Adrenal gland (tissue), 5 donors: ENCODE data around the gene ASB13.

ENCODE experiments used
- POLR2A ChIP-seq, 2 donors: fragments of 450-650 bp; IDR thresholded peaks; one replicate each; pipeline ENCODE4 v1.6.1; 2017; ENCODE audit warnings: antibody characterized with exemption in 2 of 2, mild to moderate bottlenecking in 2 of 2, moderate library complexity in 1 of 2
- TF ChIP-seq, protein P1 (sequence below), 6 experiments: fragments of 450-650 bp in 4 of 6; fragments of 200-600 bp in 2 of 6; sonication (generic) in 1 of 6; IDR thresholded peaks; 1 replicate in 5 of 6; 2 replicates in 1 of 6; pipeline versions ENCODE4 v1.5.1 to v1.8.0; 2016 to 2021; ENCODE audit warnings: antibody characterized with exemption in 6 of 6, mild to moderate bottlenecking in 2 of 6, moderate library complexity in 1 of 6
- donor health status: DM: no; HTN: no; CAD: no.

GRCh38 chr10:5684318-5684970 lies 18.0 kb upstream of the ASB13 start, which contains the start of gene TASOR2:
- TF ChIP-seq, protein P1, sequence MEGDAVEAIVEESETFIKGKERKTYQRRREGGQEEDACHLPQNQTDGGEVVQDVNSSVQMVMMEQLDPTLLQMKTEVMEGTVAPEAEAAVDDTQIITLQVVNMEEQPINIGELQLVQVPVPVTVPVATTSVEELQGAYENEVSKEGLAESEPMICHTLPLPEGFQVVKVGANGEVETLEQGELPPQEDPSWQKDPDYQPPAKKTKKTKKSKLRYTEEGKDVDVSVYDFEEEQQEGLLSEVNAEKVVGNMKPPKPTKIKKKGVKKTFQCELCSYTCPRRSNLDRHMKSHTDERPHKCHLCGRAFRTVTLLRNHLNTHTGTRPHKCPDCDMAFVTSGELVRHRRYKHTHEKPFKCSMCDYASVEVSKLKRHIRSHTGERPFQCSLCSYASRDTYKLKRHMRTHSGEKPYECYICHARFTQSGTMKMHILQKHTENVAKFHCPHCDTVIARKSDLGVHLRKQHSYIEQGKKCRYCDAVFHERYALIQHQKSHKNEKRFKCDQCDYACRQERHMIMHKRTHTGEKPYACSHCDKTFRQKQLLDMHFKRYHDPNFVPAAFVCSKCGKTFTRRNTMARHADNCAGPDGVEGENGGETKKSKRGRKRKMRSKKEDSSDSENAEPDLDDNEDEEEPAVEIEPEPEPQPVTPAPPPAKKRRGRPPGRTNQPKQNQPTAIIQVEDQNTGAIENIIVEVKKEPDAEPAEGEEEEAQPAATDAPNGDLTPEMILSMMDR (IDR thresholded peaks at IDR 0.05), result no peak
- TF ChIP-seq POLR2A (IDR thresholded peaks at IDR 0.05), result peak in 1 of 2 donors; percentile 58
